NCI-H2227 (cell line): ENCODE results near the gene SNRNP200.

Experiments used
- DNase-seq: peaks from one replicate; lab custom pipeline; 2025; ENCODE audit not compliant: unreplicated experiment; lab: John Stamatoyannopoulos, UW

The SNRNP200 gene

GRCh38 chr2:96305091-96305978 is at the start of gene SNRNP200:
Gene SNRNP200 (minus strand): TSS chr2:96305546. CDS start chr2:96305437, 109 bp downstream.
- peak; percentile 96 for DNase-seq

DNA sequence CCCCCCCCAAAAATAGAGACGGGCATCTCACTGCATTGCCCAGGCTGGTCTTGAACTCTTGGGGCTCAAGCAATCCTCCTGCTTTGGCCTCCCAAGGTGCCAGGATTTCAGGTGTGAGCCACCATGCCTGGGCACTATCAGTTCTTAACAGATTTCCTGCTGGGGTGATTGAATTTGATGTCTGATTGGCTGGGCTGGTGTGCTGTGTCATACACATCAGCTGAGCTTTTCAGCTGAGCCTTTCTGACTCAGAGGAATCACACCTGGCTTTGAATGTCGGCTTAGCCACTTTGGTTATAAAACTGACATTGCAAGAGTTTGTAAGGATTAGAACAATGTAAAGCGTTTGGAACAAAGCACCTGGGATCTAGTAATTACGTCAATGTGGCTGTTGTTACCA is 49.1 kb upstream of the SNRNP200 start:
- no peak for DNase-seq

- no peak for DNase-seq
Measured at GRCh38 chr2:96353606-96354101, 48.3 kb upstream of the SNRNP200 start.

GRCh38 chr2:96353032-96353561 is 47.8 kb upstream of the SNRNP200 start:
- peak; percentile 91 for DNase-seq

GRCh38 chr2:96347395-96347794 is 42.0 kb upstream of the SNRNP200 start:
- DNase-seq, result no peak

DNA sequence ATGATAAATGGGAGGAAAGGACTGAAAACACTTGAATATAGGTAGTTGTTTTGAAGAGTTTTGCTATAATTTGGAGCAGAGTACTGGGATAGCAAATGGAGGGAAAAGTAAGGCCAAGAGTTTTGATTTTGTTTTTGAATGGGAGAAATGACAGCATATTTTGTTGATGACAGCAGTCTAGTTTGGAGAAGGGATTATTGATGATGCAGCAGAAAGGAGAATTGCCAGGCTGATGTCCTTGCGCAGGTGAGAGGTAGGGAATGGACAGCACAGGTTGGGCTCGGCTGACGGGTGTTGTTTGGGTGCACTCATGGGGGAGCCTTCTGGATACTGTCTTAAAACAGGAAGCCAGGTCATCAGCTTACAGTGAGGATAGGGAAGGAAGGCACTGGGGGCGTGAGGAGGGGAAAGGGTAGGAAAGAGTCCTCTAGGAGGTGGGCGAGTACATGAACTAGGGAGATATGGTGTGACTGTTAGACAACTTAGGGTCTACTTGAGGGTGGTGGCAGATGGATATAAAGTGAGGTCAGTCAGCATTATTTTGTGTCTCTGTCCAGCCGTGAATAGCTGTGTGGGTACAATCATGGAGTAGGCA is 40.6 kb upstream of the SNRNP200 start:
- no peak for DNase-seq

DNA sequence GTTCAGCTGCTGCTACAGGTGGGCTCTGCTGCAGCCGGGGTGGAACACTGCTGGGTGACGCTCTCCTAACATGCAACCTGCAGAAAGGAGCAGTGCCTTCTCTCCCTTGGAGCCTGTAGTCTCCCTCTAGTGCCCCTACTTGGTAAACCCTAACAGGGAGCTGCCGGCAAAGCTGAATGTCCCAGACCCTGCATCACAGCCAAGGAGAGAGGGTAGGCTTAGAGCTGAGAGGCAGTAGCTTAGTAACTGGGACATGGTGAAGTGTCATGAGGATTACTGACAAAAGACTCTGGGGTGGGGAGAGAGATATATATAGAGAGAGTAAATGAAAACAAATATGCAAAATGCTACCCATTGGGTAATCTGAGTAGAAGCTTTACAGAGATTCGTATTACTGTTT is 40.1 kb upstream of the SNRNP200 start:
- DNase-seq, result no peak

GRCh38 chr2:96344011-96344410 is 38.7 kb upstream of the SNRNP200 start:
- no peak for DNase-seq

- DNase-seq, result no peak
Measured at GRCh38 chr2:96342085-96342484, 36.7 kb upstream of the SNRNP200 start.

DNA sequence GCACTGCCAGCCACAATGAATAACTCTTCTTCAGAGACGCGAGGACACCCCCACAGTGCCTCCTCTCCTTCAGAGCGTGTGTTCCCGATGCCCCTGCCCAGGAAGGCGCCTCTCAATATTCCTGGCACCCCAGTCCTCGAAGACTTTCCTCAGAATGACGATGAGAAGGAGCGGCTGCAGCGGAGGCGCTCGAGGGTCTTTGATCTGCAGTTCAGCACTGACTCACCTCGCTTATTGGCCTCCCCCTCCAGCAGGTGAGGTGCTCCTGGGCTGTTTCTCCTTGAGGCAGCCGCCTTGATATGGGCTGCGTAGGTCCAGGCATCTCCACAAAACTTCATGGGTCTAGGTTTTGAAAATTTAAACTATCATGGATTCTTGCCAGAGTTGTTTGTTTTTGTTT is 36.3 kb upstream of the SNRNP200 start:
- no peak for DNase-seq

DNA sequence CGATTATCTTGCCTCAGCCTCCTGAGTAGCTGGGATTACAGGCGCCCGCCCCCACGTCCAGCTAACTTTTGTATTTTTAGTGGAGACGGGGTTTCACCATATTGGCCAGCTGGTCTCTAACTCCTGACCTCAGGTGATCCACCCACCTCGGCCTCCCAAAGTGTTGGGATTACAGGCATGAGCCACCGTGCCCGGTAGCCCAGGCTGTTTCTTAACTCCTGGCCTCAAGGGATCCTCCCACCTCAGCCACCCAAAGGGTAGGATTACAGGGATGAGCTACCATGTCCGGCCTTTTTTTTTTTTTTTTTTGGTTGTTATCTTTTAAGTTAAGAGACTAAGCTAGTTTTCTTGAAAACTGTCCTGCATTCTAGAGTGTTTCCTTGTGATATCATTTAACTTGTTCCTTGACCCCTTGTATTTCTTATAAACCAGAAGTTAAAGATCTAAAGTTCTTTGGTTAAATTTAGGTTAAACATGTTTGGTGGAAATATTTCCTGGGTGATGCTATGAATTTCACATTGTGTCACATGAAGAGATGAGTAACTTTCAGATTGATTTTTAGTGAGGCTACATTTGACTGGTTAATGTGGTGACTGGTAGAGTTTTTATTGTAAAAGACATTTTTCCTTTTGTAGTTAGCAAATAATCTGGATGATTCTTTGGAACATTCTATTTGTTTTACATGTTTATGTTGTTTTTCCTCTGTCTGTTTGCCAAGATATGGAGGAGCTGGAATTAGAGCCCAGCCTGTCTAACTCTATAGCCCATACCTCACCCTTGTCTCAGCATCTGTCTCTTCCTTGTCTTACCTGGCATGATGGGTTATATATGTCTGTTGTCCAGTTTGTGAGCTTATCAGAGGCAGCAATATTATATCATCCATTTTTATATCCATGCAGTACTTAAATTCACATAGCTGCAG is 35.4 kb upstream of the SNRNP200 start:
- no peak for DNase-seq

DNA sequence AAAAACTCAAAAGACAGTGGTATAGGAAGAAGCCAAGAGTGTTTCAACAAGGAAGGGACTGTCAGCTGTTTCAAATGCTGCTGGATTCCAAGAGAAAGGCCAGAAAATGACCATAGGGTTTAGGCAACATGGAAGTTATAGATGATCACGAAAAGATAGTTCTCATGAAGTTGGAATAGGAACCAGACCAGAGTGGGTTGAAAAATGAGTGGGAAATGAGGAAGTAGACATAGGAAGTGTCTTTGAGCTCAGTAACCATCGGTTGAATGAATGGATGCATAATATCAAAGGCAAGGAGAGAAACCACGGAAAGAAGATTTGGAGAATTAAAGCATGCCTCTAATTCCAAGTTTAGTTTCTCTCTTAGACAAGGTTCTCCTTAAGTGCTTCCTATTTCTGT is 31.5 kb upstream of the SNRNP200 start:
- no peak for DNase-seq

DNA sequence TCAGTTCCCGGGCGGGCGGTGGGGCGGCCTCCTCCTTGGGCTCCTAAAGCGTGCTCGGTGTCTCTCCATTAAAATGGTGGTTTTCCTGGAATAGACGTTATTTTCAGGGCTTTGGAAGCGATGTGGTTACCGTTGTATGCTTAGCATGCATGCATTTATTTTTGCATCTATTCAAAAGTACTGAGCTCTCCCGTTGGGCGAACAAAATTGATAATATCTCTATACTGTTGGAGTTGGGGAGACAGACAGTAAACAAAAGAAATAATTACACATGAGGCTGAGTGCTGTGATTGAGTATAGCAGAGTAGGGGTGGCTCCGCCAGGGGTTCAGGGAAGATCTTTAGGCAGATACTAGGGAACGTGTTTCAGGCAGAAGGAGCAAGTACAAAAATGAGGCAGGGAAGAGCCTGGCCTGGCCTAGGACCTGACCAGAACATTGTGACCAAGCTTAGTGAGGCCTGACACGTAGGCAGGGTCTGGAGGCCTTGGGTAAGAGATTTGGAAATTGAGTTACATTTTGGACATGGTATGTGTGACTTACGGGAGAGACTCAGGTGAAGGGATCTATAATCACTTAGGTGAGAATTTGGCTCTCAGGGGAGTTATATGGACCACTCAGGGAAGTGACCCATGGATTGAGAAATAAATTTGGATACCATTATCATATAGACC is 30.9 kb upstream of the SNRNP200 start:
- no peak for DNase-seq

DNA sequence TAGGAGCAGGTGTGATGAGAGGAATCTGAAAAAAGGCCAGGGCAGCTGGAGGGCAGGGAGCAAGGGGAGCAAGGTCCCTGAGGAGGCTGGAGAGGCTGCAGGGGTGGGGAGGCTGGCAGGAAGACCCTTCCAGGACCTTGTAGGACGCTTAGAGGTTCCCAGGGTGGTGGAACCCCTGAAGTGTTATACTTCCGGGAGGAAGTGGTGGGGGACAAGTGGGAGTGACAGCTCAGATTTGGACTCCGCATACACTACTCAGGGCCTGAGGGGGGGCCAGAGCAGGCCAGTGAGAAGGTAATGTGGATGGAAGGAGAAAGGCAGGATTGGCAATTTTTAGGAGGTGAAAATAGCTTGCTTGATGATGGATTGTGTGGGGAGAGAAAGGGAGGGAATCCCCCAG is 28.4 kb upstream of the SNRNP200 start:
- no peak for DNase-seq

DNA sequence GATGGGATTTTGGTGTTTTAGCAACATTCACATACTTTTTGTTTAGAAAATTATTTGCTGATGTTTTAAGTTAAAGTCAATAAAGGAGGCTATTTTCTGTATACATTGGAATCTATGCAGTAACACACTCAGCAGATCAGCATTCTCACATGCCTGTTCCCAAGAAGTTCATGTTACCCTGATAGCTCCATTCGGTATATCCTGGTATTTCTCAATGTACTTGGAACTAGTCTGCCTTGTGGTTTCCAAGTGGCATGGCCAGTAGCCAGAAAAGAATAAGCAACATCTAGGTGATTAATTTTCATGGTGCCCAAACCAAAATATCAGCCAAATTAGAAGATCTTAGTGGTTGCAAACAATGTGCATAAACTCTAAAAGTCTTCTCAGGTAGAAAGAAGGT is 25.1 kb upstream of the SNRNP200 start:
- DNase-seq, result no peak

GRCh38 chr2:96329874-96330273 is 24.5 kb upstream of the SNRNP200 start:
- DNase-seq, result no peak

GRCh38 chr2:96329456-96329855 is 24.1 kb upstream of the SNRNP200 start:
- peak; percentile 85 for DNase-seq

DNA sequence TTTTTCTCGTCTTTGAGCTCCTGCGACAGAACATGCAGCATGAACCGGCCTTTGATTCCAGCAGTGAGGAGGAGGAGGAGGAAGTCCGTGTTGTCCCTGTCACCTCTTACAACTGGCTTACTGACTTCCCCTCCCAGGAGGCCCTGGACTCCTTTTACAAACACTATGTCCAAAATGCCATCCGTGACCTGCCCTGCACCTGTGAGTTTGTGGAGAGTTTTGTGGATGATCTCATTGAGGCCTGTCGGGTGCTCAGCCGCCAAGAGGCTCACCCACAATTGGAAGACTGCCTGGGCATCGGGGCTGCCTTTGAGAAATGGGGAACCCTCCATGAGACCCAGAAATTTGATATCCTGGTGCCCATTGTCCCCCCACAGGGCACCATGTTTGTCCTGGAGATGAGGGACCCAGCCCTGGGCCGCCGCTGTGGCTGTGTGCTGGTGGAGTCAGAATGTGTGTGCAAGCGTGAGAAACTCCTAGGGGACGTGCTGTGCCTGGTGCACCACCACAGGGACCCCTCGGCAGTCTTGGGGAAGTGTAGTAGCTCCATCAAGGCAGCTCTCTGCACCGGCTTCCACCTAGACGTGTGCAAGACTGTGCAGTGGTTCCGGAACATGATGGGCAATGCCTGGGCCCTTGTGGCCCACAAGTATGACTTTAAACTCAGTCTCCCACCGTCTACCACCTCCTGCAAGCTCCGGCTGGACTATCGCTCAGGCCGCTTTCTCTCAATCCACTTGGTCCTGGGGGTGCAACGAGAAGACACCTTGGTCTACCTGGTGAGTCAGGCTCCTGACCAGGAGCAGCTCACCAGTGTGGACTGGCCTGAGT is 21.9 kb upstream of the SNRNP200 start:
- no peak for DNase-seq

GRCh38 chr2:96326564-96326963 is 21.2 kb upstream of the SNRNP200 start:
- DNase-seq, result no peak

DNA sequence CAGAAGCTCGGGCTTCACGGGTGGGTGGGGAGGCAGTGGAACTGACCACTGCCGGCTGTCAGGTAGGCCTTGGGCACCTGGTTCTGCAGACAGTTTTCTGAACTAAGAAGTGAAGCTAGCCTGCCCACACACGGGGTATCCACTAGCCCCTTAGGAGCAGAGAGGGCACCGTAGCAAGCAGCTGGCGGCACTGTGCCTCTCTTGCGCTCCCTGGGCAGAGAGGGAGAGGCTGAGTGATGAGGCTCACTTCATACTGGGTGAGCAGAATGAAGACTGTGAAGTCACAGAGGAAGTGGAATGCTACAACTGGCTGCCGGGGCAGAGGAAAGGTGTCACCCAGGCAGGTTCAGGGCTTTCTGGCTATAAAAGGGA is 20.5 kb upstream of the SNRNP200 start:
- no peak for DNase-seq
